GM19099 (cell line): ENCODE results near the gene CEMIP.

Experiments
- POLR2A ChIP-seq: IDR thresholded peaks from 3 replicates; pipeline ENCODE4 v1.6.1; 2011; ENCODE audit warnings: low read depth; ENCODE audit not compliant: insufficient read length; ENCODE audit errors: extremely low read depth

The CEMIP gene

GRCh38 chr15:80942746-80943565, 163.8 kb downstream of the CEMIP start:
- TF ChIP-seq POLR2A = no peak

- no peak for TF ChIP-seq POLR2A
Observed at GRCh38 chr15:80944818-80945217, 165.6 kb downstream of the CEMIP start.

GRCh38 chr15:80945605-80946004, 166.4 kb downstream of the CEMIP start:
- no peak for TF ChIP-seq POLR2A

DNA sequence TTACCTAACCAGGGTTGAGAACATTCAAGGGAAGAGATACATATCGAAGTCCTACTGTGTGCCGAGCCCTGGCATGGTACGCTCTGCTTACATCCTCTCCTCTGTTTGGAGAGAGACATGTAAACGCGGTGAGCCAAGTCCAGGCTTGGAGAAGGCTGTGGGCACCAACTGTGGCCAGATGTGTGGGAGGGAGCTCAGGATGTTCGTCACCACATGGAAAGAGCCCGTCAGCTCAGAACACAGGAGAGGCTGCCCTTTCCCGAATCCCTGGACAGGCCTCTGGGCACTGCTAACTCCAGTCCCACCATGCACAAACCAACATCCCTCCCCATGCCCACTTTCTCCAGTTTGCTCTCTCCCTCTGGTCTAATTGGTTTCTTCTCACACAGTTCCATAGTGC, 167.4 kb downstream of the CEMIP start:
- TF ChIP-seq POLR2A = no peak

DNA sequence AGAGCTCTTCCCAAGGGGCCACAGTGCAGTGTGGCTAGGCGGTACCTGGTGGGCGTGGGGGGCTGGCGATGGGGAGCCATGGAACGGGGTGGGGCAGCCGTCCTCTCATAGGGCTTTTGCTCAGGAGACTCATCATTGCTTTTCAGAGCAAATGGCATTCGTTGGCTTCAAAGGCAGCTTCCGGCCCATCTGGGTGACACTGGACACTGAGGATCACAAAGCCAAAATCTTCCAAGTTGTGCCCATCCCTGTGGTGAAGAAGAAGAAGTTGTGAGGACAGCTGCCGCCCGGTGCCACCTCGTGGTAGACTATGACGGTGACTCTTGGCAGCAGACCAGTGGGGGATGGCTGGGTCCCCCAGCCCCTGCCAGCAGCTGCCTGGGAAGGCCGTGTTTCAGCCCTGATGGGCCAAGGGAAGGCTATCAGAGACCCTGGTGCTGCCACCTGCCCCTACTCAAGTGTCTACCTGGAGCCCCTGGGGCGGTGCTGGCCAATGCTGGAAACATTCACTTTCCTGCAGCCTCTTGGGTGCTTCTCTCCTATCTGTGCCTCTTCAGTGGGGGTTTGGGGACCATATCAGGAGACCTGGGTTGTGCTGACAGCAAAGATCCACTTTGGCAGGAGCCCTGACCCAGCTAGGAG, 169.6 kb downstream of the CEMIP start:
- TF ChIP-seq POLR2A = no peak

DNA sequence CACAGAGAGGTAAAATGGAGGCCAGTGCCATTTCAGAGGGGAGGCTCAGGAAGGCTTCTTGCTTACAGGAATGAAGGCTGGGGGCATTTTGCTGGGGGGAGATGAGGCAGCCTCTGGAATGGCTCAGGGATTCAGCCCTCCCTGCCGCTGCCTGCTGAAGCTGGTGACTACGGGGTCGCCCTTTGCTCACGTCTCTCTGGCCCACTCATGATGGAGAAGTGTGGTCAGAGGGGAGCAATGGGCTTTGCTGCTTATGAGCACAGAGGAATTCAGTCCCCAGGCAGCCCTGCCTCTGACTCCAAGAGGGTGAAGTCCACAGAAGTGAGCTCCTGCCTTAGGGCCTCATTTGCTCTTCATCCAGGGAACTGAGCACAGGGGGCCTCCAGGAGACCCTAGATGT, 170.6 kb downstream of the CEMIP start:
- TF ChIP-seq POLR2A = no peak

DNA sequence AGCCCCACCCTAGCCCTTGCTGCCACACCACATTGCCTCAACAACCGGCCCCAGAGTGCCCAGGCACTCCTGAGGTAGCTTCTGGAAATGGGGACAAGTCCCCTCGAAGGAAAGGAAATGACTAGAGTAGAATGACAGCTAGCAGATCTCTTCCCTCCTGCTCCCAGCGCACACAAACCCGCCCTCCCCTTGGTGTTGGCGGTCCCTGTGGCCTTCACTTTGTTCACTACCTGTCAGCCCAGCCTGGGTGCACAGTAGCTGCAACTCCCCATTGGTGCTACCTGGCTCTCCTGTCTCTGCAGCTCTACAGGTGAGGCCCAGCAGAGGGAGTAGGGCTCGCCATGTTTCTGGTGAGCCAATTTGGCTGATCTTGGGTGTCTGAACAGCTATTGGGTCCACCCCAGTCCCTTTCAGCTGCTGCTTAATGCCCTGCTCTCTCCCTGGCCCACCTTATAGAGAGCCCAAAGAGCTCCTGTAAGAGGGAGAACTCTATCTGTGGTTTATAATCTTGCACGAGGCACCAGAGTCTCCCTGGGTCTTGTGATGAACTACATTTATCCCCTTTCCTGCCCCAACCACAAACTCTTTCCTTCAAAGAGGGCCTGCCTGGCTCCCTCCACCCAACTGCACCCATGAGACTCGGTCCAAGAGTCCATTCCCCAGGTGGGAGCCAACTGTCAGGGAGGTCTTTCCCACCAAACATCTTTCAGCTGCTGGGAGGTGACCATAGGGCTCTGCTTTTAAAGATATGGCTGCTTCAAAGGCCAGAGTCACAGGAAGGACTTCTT, 171.3 kb downstream of the CEMIP start:
- TF ChIP-seq POLR2A = no peak

GRCh38 chr15:80951941-80952340, 172.8 kb downstream of the CEMIP start:
- no peak for TF ChIP-seq POLR2A

- no peak for TF ChIP-seq POLR2A
Observed at GRCh38 chr15:80953001-80953952, 174.1 kb downstream of the CEMIP start.

DNA sequence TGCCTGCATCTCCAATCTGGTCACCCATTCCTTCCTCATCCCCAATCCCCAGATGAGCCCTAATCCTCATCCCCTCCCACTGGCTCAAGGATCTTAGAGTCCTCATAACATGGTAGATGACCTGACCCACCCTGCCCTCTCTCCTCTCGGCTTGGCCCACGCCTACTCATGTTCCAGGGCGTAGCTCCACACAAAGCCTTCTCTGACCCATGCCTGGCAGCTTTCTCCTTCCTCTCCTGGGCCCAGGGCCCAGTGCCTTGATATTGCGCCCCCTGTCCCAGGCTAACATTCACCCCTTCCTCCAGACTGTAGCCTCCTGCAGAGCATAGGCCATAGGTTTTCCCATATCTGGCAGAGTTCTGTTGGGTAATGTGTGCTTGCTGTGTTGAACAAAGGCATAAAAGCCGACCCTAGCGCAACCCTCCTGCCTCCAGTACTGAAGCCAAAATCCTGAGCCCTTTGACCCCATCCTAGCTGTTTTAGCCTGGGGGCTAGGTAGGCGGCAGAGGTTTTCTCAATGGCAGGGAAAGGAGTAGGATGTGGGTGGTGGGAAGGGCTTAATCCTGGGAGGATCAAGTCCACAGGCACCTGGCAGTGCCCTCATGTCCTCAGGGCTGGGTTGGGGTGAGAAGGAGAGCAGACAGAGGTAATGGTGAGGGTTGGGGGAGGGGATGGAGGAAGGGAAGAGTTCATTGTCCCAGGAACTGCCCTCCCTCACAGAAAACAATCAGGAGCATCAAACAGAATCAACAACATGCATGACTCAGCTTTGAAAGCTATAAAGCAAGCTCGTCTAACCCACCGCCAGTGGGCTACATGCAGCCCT, 175.0 kb downstream of the CEMIP start:
- no peak for TF ChIP-seq POLR2A

DNA sequence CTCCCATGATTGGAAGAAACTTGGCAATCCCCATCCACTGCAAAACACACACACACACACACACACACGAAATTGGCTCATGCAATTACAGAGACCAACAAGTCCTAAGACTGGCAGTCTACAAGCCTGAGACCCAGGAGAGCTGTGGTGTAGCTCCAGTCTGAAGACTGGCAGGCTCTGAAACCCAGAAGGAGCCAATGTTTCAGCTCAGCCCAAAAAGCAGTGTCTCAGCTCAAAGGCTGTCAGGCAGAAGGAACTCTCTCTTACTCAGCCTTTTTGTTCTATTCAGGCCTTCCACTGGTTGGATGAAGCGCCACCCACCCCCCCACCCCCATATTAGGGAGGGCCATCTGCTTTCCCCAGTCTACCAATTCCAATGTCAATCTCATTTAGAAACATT, 178.4 kb downstream of the CEMIP start:
- no peak for TF ChIP-seq POLR2A

DNA sequence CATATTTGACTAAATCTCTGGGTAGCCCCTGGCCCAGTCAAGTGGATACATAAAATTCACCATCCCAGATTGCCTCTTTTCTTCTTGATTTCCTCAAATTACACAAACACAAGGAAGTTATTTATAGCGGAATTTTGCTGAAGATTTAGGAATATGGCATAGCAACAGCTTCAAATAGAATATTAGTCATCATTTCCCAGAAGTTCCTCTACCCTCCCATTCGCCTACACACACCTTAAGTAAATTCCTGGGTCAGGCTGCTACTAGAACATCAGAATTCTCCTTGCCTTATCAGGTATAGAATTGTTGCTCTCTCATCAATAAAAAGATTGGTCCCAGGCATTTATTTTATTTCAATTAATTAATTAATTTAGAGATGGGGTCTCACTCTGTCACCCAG, 178.8 kb downstream of the CEMIP start:
- TF ChIP-seq POLR2A = no peak

- no peak for TF ChIP-seq POLR2A
Observed at GRCh38 chr15:80958818-80959495, 179.8 kb downstream of the CEMIP start.
